A549 (cell line): Measurements from ENCODE around the gene NUDT5. TPM values are rescaled to one million over a fixed set of nuclear protein-coding genes. Genes with fewer than 3 reads are reported as not detected.

Source experiments
- ATAC-seq, 2 experiments: fragments of 200-7000 bp in 1 of 2; fragments of >200 bp in 1 of 2; cut with Nextera tagmentation in 1 of 2; cut with Tn5 transposase in 1 of 2; 3 replicates each; pipeline versions ENCODE4 v1.8.0 to v1.9.1; 2018 to 2020; ENCODE audit warnings: mild to moderate bottlenecking in 1 of 2, moderate library complexity in 1 of 2
- CTCF ChIA-PET: fragments of 300-600 bp; sonication (Branson Sonifier 250); formaldehyde crosslinking; extraction: SDS; loops from one replicate; lab custom pipeline; 2021; ENCODE audit warnings: antibody characterized with exemption, inconsistent platforms; lab: Yijun Ruan, JAX
- POLR2A ChIA-PET: fragments of 350-600 bp; formaldehyde crosslinking; extraction: SDS; loops from one replicate; lab custom pipeline; 2021; ENCODE audit warnings: antibody characterized with exemption, inconsistent platforms; lab: Yijun Ruan, JAX
- DNase-seq, 2 experiments: peaks; one replicate each; pipeline versions ENCODE4 v3.0.0 to v3.0.0-alpha.2; 2011 to 2016; ENCODE audit warnings: low read depth in 1 of 2, low spot score in 1 of 2
- FAIRE-seq: peaks from 2 replicates; lab custom pipeline; 2011; peaks lifted over from hg19 to GRCh38; lab: Jason Lieb, UNC
- H3K27ac ChIP-seq, 2 experiments: fragments of >200 bp; sonication (Bioruptor Twin); formaldehyde crosslinking; 3 replicates each; pipeline ENCODE4 v1.5.1; 2016 to 2017
- H3K4me1 ChIP-seq: fragments of >200 bp; sonication (Bioruptor Twin); formaldehyde crosslinking; 3 replicates; pipeline ENCODE4 v1.6.1; 2016
- H3K4me2 ChIP-seq: fragments of >200 bp; sonication (Bioruptor Twin); formaldehyde crosslinking; 3 replicates; pipeline ENCODE4 v1.6.1; 2016
- H3K4me3 ChIP-seq: fragments of >200 bp; sonication (Bioruptor Twin); formaldehyde crosslinking; 3 replicates; pipeline ENCODE4 v1.5.1; 2016
- H3K9me3 ChIP-seq: fragments of >200 bp; sonication (Bioruptor Twin); formaldehyde crosslinking; 3 replicates; pipeline ENCODE4 v1.6.1; 2016
- CHD2 ChIP-seq: fragments of 150-350 bp; IDR thresholded peaks from 2 replicates; pipeline ENCODE4 v1.6.1; 2014; ENCODE audit warnings: low read length; ENCODE audit not compliant: partially characterized antibody
- E2F6 ChIP-seq: IDR thresholded peaks from 2 replicates; pipeline ENCODE4 v1.6.1; 2012; ENCODE audit warnings: low read depth, borderline replicate concordance
- FOSB ChIP-seq: fragments of 250-450 bp; sonication (Bioruptor Pico); IDR thresholded peaks from 2 replicates; pipeline ENCODE4 v1.5.0; 2020; ENCODE audit warnings: mild to moderate bottlenecking, moderate library complexity
- HOXA7 ChIP-seq: fragments of 250-450 bp; sonication (Bioruptor Pico); IDR thresholded peaks from 2 replicates; pipeline ENCODE4 v1.5.0; 2020; ENCODE audit warnings: mild to moderate bottlenecking, moderate library complexity
- WGBS: methylation state at CpG from one replicate; pipeline ENCODE4 v1.1.6; 2017; ENCODE audit errors: missing lambda C conversion rate; 5-methylcytosine and 5-hydroxymethylcytosine counted together
- polyA plus RNA-seq, 4 experiments: library from polyadenylated mRNA; depleted of rRNA in 3 of 4; stranded (reverse); fragments of >200 nt; fragmentation: RNase III in 1 of 4; extraction: RNeasy Plus Mini Kit Qiagen cat#74134 plus additional on column Dnase treatment in 1 of 4; gene quantifications; 2 replicates in 3 of 4; 3 replicates in 1 of 4; pipeline ENCODE4 v1.2.3, GENCODE V29; 2011 to 2017
- small RNA-seq, 6 experiments: library from RNA; depleted of rRNA; stranded (forward); fragments of <200 nt; gene quantifications; one replicate each; pipeline ENCODE3, GENCODE V24; 2012

Gene NUDT5
- polyA plus RNA-seq, 2 of the 4 experiments (the other 2 are of a cell fraction): 146 to 190 TPM

- CTCF ChIA-PET: no interaction called here
- Histone ChIP-seq H3K4me3 (no peak overlapping the region), H3K27ac (no peak overlapping the region), H3K9me3 (no peaks in the 10 kb centered on the region), H3K4me2 (no peak overlapping the region), H3K4me1 (peaks cover 7% of the 10 kb centered on the region; the same call in 2 of the 3 replicates)
- FAIRE-seq: no peak
- TF ChIP-seq HOXA7 (CRISPR knock-in tag): no peak
- no peak for TF ChIP-seq CHD2
- no peak for TF ChIP-seq E2F6
- TF ChIP-seq FOSB: no peak
- 93% methylated on average over 4 of the region's 4 CpGs for WGBS
- POLR2A ChIA-PET: interaction anchor here (0.6 kb wide), 1 partner anchor 34 kb away, joined by 3 read pairs; no protein-coding TSS in a partner anchor
- no peak for DNase-seq
- ATAC-seq: no peak
Observed at GRCh38 chr10:12121673-12122072, 74.0 kb downstream of the NUDT5 start.

Small RNAs within 50 kb of the gene (small RNA-seq; reads per million reads assigned to genes)
- gene MIR548AK (0 reads per million in 6 experiments), gene RNU6-88P (0 to 3.1 (median 0) reads per million in 6 experiments)

Other genes with a start within 250 kb of the NUDT5 start
- 17.0 and 21.6 TPM in 2 replicates for gene UPF2, start 153.1 kb downstream of the NUDT5 start, polyA plus RNA-seq (2011; rRNA removed)
- gene UPF2, start 153.1 kb downstream of the NUDT5 start, polyA plus RNA-seq (2017; fragmentation: RNase III; extraction: RNeasy Plus Mini Kit Qiagen cat#74134 plus additional on column Dnase treatment): 16.5 to 18.5 TPM (median 17.3 TPM) in 3 replicates
- gene DHTKD1, start 126.9 kb downstream of the NUDT5 start, polyA plus RNA-seq (2011; rRNA removed): 21.2 and 23.0 TPM in 2 replicates
- 10.3 to 11.9 TPM (median 11.1 TPM) in 3 replicates for gene DHTKD1, start 126.9 kb downstream of the NUDT5 start, polyA plus RNA-seq (2017; fragmentation: RNase III; extraction: RNeasy Plus Mini Kit Qiagen cat#74134 plus additional on column Dnase treatment)
- gene SEC61A2, start 66.2 kb downstream of the NUDT5 start, polyA plus RNA-seq (2011; rRNA removed): 17.8 and 23.2 TPM in 2 replicates
- 16.5 to 17.5 TPM (median 17.3 TPM) in 3 replicates for gene SEC61A2, start 66.2 kb downstream of the NUDT5 start, polyA plus RNA-seq (2017; fragmentation: RNase III; extraction: RNeasy Plus Mini Kit Qiagen cat#74134 plus additional on column Dnase treatment)
- gene CDC123, start 297 bp upstream of the NUDT5 start, polyA plus RNA-seq (2011; rRNA removed): 164 and 193 TPM in 2 replicates
- gene CDC123, start 297 bp upstream of the NUDT5 start, polyA plus RNA-seq (2017; fragmentation: RNase III; extraction: RNeasy Plus Mini Kit Qiagen cat#74134 plus additional on column Dnase treatment): 192 to 196 TPM (median 195 TPM) in 3 replicates
- gene CAMK1D, start 153.7 kb upstream of the NUDT5 start, polyA plus RNA-seq (2011; rRNA removed): 12.5 and 15.0 TPM in 2 replicates
- 6.5 to 7.5 TPM (median 6.6 TPM) in 3 replicates for gene CAMK1D, start 153.7 kb upstream of the NUDT5 start, polyA plus RNA-seq (2017; fragmentation: RNase III; extraction: RNeasy Plus Mini Kit Qiagen cat#74134 plus additional on column Dnase treatment)